ENCODE data around the gene CAVIN1. TPM values are rescaled to one million over a fixed set of nuclear protein-coding genes. Genes with fewer than 3 reads are reported as not detected.
A peak's percentile ranks its signal among the peaks of the same experiment; 100 is the strongest.

Gene CAVIN1
- total and polyA plus RNA-seq, 2 experiments from 2014 or later = 666 to 1,102 TPM

- H3K9me2 ChIP-seq (ENCODE audit: insufficient read depth) = no peaks in the 10 kb centered on the region
- TF ChIP-seq EZH2phosphoT487 (IDR thresholded peaks at IDR 0.05; ENCODE audit: insufficient read depth, low read depth) (no peak), EZH2 (IDR thresholded peaks at IDR 0.05; ENCODE audit: insufficient read depth, poor library complexity, severe bottlenecking) (no peak)
- in situ Hi-C loops (cut with MboI) = no loop called here
- H4K20me1 ChIP-seq (ENCODE audit: insufficient read depth) = peaks cover 12% of the 10 kb centered on the region
- H3K36me3 ChIP-seq (ENCODE audit: low read depth) = no peaks in the 10 kb centered on the region
- no peaks in the 10 kb centered on the region for H3K27me3 ChIP-seq (replicated peaks; ENCODE audit: insufficient read depth)
- H3K4me2 ChIP-seq (ENCODE audit: unreplicated experiment) = no peak overlapping the region
- H3K4me3 ChIP-seq = no peak overlapping the region
- 25 to 36% methylated on average over 3 of the region's 3 CpGs for WGBS, 2 experiments (ENCODE audit: low coverage in 1 of 2, low lambda C conversion rate in 2 of 2, missing lambda C conversion rate in 2 of 2)
- peak; percentile 79 for DNase-seq
- peaks cover 98% of the 10 kb centered on the region for H3K79me2 ChIP-seq (ENCODE audit: insufficient read depth)
- H3K4me1 ChIP-seq (ENCODE audit: insufficient read depth) = peaks cover 19% of the 10 kb centered on the region; the same call in 1 of the 2 replicates
- peak overlapping the region; percentile 17; the same call in 1 of the 2 replicates for H3K9ac ChIP-seq
- H3F3A ChIP-seq (ENCODE audit: insufficient read depth) = peaks cover 16% of the 10 kb centered on the region; the same call in 1 of the 2 replicates
- no peak overlapping the region for H2AFZ ChIP-seq
- H3K9me3 ChIP-seq (ENCODE audit: low read depth) = no peaks in the 10 kb centered on the region
- peak overlapping the region; percentile 45 for H3K27ac ChIP-seq
Measured at GRCh38 chr17:42354956-42355843, 67.9 kb downstream of the CAVIN1 start.

Small RNA genes lying within 50 kb of the gene (small RNA-seq; reads per million reads assigned to genes)
- gene RNU7-97P (ENCODE audit: low read depth, low replicate concordance) = not detected

Other genes starting within 250 kb of the CAVIN1 start
- gene KCNH4, start 242.1 kb downstream of the CAVIN1 start, total RNA-seq (2014; rRNA removed; shearing (Covaris generic)) = not detected in 2 replicates
- not detected in 2 replicates for gene KCNH4, start 242.1 kb downstream of the CAVIN1 start, polyA plus RNA-seq (2016; fragmentation: Nextera tagmentation; extraction: Ambion mirVana)
- gene HCRT, start 237.8 kb downstream of the CAVIN1 start, total RNA-seq (2014; rRNA removed; shearing (Covaris generic)) = not detected in 2 replicates
- gene HCRT, start 237.8 kb downstream of the CAVIN1 start, polyA plus RNA-seq (2016; fragmentation: Nextera tagmentation; extraction: Ambion mirVana) = not detected in 2 replicates
- 25.0 and 27.6 TPM in 2 replicates for gene GHDC, start 228.8 kb downstream of the CAVIN1 start, total RNA-seq (2014; rRNA removed; shearing (Covaris generic))
- 11.1 and 13.0 TPM in 2 replicates for gene GHDC, start 228.8 kb downstream of the CAVIN1 start, polyA plus RNA-seq (2016; fragmentation: Nextera tagmentation; extraction: Ambion mirVana)
- gene STAT5B, start 146.9 kb downstream of the CAVIN1 start, total RNA-seq (2014; rRNA removed; shearing (Covaris generic)) = 21.8 and 23.5 TPM in 2 replicates
- 11.9 and 13.8 TPM in 2 replicates for gene STAT5B, start 146.9 kb downstream of the CAVIN1 start, polyA plus RNA-seq (2016; fragmentation: Nextera tagmentation; extraction: Ambion mirVana)
- 21.2 and 26.3 TPM in 2 replicates for gene STAT5A, start 134.8 kb downstream of the CAVIN1 start, total RNA-seq (2014; rRNA removed; shearing (Covaris generic))
- 6.7 and 6.8 TPM in 2 replicates for gene STAT5A, start 134.8 kb downstream of the CAVIN1 start, polyA plus RNA-seq (2016; fragmentation: Nextera tagmentation; extraction: Ambion mirVana)
- gene STAT3, start 34.8 kb downstream of the CAVIN1 start, total RNA-seq (2014; rRNA removed; shearing (Covaris generic)) = 79.4 and 84.1 TPM in 2 replicates
- gene STAT3, start 34.8 kb downstream of the CAVIN1 start, polyA plus RNA-seq (2016; fragmentation: Nextera tagmentation; extraction: Ambion mirVana) = 112 and 115 TPM in 2 replicates
- 15.3 and 16.3 TPM in 2 replicates for gene ATP6V0A1, start 35.6 kb upstream of the CAVIN1 start, total RNA-seq (2014; rRNA removed; shearing (Covaris generic))
- gene ATP6V0A1, start 35.6 kb upstream of the CAVIN1 start, polyA plus RNA-seq (2016; fragmentation: Nextera tagmentation; extraction: Ambion mirVana) = 21.6 and 26.0 TPM in 2 replicates
- gene NAGLU, start 113.0 kb upstream of the CAVIN1 start, total RNA-seq (2014; rRNA removed; shearing (Covaris generic)) = 68.1 and 83.1 TPM in 2 replicates
- 36.8 and 39.4 TPM in 2 replicates for gene NAGLU, start 113.0 kb upstream of the CAVIN1 start, polyA plus RNA-seq (2016; fragmentation: Nextera tagmentation; extraction: Ambion mirVana)
- gene HSD17B1, start 129.7 kb upstream of the CAVIN1 start, total RNA-seq (2014; rRNA removed; shearing (Covaris generic)) = 0.76 and 2.3 TPM in 2 replicates
- 2.6 and 3.0 TPM in 2 replicates for gene HSD17B1, start 129.7 kb upstream of the CAVIN1 start, polyA plus RNA-seq (2016; fragmentation: Nextera tagmentation; extraction: Ambion mirVana)
- 19.2 and 22.7 TPM in 2 replicates for gene COASY, start 138.9 kb upstream of the CAVIN1 start, total RNA-seq (2014; rRNA removed; shearing (Covaris generic))
- gene COASY, start 138.9 kb upstream of the CAVIN1 start, polyA plus RNA-seq (2016; fragmentation: Nextera tagmentation; extraction: Ambion mirVana) = 50.1 and 56.9 TPM in 2 replicates
- 29.3 and 30.8 TPM in 2 replicates for gene MLX, start 143.8 kb upstream of the CAVIN1 start, total RNA-seq (2014; rRNA removed; shearing (Covaris generic))
- gene MLX, start 143.8 kb upstream of the CAVIN1 start, polyA plus RNA-seq (2016; fragmentation: Nextera tagmentation; extraction: Ambion mirVana) = 37.0 and 39.3 TPM in 2 replicates
- 8.2 and 8.9 TPM in 2 replicates for gene PSMC3IP, start 154.5 kb upstream of the CAVIN1 start, total RNA-seq (2014; rRNA removed; shearing (Covaris generic))
- 11.1 and 12.0 TPM in 2 replicates for gene PSMC3IP, start 154.5 kb upstream of the CAVIN1 start, polyA plus RNA-seq (2016; fragmentation: Nextera tagmentation; extraction: Ambion mirVana)
- 54.8 and 66.7 TPM in 2 replicates for gene RETREG3, start 186.1 kb upstream of the CAVIN1 start, total RNA-seq (2014; rRNA removed; shearing (Covaris generic))
- gene RETREG3, start 186.1 kb upstream of the CAVIN1 start, polyA plus RNA-seq (2016; fragmentation: Nextera tagmentation; extraction: Ambion mirVana) = 36.3 and 38.0 TPM in 2 replicates
- 42.5 and 53.0 TPM in 2 replicates for gene TUBG1, start 186.4 kb upstream of the CAVIN1 start, total RNA-seq (2014; rRNA removed; shearing (Covaris generic))
- gene TUBG1, start 186.4 kb upstream of the CAVIN1 start, polyA plus RNA-seq (2016; fragmentation: Nextera tagmentation; extraction: Ambion mirVana) = 91.4 and 95.3 TPM in 2 replicates
- 12.1 and 14.4 TPM in 2 replicates for gene TUBG2, start 236.0 kb upstream of the CAVIN1 start, total RNA-seq (2014; rRNA removed; shearing (Covaris generic))
- 29.8 and 30.9 TPM in 2 replicates for gene TUBG2, start 236.0 kb upstream of the CAVIN1 start, polyA plus RNA-seq (2016; fragmentation: Nextera tagmentation; extraction: Ambion mirVana)